Loucy (cell line): ENCODE data around the gene SCD5.

ENCODE experiments used
- EZH2phosphoT487 ChIP-seq: fragments of 200-600 bp; IDR thresholded peaks from 2 replicates; pipeline ENCODE4 v1.6.1; 2018; ENCODE audit warnings: antibody characterized with exemption, mild to moderate bottlenecking, moderate library complexity, borderline replicate concordance
- TF ChIP-seq, protein P1 (sequence below): fragments of 200-600 bp; sonication (generic); conservative IDR thresholded peaks from 2 replicates; pipeline ENCODE4 v1.5.1; 2014; ENCODE audit warnings: mild to moderate bottlenecking, antibody characterized with exemption, low read length

DNA sequence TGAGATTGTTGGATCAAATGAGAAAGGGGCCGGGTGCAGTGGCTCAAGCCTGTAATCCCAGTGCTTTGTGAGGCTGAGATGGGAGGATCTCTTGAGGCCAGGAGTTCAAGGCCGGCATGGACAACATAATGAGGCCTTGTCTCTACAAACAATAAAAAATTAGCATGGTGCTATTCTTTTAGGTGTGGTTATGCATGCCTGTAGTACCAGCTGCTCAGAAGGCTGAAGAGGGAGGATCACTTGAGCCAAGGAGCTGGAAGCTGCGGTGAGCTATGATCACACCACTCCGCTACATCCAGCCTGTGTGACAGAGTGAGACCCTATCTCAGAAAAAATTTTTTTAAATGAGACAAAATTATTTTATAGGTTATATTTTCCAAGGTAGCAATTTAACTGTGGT is 187.1 kb downstream of the SCD5 start:
- no peak for TF ChIP-seq EZH2phosphoT487
- TF ChIP-seq, protein P1, sequence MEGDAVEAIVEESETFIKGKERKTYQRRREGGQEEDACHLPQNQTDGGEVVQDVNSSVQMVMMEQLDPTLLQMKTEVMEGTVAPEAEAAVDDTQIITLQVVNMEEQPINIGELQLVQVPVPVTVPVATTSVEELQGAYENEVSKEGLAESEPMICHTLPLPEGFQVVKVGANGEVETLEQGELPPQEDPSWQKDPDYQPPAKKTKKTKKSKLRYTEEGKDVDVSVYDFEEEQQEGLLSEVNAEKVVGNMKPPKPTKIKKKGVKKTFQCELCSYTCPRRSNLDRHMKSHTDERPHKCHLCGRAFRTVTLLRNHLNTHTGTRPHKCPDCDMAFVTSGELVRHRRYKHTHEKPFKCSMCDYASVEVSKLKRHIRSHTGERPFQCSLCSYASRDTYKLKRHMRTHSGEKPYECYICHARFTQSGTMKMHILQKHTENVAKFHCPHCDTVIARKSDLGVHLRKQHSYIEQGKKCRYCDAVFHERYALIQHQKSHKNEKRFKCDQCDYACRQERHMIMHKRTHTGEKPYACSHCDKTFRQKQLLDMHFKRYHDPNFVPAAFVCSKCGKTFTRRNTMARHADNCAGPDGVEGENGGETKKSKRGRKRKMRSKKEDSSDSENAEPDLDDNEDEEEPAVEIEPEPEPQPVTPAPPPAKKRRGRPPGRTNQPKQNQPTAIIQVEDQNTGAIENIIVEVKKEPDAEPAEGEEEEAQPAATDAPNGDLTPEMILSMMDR: no peak
